Stimulated activated CD4-positive, alpha-beta T cell treated with anti-CD3 and anti-CD28 coated beads, Interleukin-15, amount 100 ng/mL, for 24 hours (primary cell): ENCODE measurements around the gene KANSL1L.
"Not testable (repeated sequence)": the region's sequence is repeated elsewhere in the genome, so short reads cannot be mapped to it uniquely, and the experiment has no call there.

Source experiments
- DNase-seq: peaks from one replicate; pipeline ENCODE4 v3.0.0-alpha.2; 2020

The KANSL1L gene, protein sequence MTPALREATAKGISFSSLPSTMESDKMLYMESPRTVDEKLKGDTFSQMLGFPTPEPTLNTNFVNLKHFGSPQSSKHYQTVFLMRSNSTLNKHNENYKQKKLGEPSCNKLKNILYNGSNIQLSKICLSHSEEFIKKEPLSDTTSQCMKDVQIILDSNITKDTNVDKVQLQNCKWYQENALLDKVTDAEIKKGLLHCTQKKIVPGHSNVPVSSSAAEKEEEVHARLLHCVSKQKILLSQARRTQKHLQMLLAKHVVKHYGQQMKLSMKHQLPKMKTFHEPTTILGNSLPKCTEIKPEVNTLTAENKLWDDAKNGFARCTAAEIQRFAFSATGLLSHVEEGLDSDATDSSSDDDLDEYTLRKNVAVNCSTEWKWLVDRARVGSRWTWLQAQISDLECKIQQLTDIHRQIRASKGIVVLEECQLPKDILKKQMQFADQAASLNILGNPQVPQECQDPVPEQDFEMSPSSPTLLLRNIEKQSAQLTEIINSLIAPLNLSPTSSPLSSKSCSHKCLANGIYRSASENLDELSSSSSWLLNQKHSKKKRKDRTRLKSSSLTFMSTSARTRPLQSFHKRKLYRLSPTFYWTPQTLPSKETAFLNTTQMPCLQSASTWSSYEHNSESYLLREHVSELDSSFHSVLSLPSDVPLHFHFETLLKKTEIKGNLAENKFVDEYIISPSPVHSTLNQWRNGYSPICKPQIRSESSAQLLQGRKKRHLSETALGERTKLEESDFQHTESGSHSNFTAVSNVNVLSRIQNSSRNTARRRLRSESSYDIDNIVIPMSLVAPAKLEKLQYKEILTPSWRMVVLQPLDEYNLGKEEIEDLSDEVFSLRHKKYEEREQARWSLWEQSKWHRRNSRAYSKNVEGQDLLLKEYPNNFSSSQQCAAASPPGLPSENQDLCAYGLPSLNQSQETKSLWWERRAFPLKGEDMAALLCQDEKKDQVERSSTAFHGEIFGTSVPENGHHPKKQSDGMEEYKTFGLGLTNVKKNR

DNA sequence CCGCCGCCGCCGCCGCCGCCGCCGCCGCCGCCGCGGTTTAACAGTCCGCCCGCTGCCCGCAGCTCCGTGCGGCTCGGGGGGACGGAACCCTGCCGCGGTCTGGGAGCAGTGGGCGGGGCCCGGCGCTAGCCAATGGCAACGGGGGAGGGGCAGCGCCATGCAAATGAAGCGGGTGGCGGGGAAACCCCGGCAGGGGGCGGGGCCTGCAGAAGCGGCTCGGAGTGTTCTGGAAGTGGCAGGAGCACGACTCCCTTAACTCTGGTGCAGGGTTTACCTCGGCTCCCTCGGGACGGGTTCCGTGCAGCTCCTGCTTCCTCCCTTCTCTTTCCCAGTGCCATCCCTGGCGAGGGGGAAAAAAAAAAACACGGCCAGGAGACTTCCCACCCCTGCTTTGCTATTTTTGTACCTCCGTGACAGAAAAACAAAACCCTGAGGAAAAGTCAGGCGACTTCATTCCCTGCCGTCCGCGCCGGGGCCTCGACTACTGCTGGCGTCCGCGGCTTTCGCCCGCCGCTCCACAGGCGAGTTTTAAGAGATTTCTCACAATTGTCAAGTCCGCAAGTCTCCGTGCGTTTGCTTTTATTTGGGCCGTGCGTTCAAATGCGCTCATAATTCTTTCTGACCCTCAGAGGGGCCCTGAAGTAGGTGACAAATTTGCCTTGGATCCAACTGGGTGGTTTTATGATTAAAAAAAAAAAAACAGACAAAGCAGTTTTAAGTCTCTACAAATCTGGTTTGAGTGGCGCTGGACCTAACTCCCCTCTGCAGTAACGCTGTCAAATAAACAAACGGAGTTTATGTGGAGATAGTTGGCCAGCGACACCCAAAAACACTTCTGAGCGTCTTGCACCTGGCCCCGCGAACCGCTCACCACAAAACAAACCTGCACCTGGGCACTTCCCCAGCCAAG, at the start of gene KANSL1L:
Gene KANSL1L, minus strand, starts transcription at position 101 of the 910 bp plus-strand sequence. CDS start 16,827 bp downstream, outside the sequence.
- DNase-seq: peak; percentile 97

DNA sequence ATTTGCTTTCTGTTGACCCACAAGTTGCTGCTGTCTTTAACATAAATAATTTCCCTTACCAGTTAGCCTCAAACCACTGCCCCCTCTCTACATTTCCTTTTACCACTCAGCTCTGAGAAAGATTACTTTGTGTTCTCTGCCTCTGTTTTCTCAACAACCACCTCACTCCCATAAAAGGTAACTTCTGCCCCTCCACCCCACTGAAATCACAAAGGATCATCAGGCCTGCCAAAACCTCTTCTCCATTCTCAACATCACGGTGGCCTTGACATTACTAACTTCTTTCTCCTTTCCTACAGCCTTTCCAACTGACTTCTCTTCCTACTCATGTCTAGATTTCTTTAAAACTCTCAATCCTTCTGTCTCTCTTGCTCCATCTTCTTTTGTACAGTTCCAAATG, 43.9 kb upstream of the KANSL1L start:
- DNase-seq: no peak

GRCh38 chr2:210210185-210210584, 39.0 kb upstream of the KANSL1L start:
- no peak for DNase-seq

DNA sequence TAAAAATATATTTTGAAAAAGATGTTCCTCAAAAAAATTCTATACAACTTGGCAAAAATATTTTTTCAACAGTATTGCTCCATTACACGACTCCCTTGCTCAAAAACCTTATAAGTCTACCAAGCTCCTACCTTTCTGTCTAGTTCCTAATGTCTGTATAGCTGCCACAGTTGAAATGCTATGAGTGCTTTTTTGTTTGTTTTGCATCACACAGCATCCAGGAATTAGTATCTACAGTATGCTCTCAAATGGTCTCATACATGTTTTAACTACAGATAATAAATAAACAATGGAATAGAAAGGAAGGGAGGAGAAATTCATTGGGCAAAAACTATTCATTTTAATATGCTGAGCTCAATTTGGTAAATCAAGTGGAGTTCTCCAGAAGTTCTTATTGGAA, 36.7 kb upstream of the KANSL1L start:
- DNase-seq: no peak

GRCh38 chr2:210203558-210203957, 32.3 kb upstream of the KANSL1L start:
- DNase-seq: no peak

- DNase-seq: no peak
Measured at GRCh38 chr2:210203147-210203546, 31.9 kb upstream of the KANSL1L start.

GRCh38 chr2:210199854-210200253, 28.6 kb upstream of the KANSL1L start:
- no peak for DNase-seq

DNA sequence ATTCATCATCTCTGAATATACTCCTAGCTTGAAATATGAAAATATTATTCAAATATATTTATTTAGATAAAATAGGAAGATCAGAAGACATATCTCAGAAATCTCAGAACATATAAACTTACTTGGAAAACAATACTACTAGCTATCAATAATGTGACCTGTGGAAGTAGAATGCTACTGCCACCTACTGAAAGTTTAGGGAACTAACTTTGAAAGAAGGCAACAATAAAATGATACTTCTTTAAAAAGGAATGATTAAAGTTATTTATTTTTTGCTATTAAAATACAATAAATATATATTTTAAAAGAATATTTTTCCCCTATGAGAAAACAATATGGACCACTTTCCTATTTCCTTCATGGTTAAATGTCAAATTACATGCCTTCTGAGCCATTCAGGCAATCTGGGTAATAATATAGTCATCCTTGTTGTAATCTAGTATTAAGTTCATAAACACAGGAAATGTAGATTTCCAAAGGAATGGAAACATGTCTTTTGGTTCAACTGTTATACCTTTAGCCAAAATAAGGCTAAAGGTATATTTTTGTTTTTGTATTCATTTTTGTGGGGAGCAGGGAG, 28.1 kb upstream of the KANSL1L start:
- DNase-seq: no peak

DNA sequence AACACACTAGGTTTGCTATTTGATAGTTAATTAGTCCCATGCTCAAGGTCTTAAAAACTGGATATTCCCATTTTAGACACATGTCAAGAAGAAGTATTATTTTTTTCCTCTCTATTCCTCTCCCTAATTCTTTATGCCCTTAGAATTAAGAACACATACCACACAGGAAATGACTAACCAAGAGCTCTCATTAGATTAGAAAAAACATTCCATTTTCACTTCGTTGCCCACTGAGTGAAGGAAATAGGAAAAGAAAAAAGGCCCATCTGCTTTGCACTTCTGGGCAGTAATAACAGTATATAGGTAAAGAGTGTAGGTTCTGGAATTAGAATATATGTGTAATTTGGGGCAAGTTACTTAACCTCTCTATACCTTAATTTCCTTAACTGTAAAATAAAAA, 27.1 kb upstream of the KANSL1L start:
- no peak for DNase-seq

GRCh38 chr2:210197720-210198119, 26.5 kb upstream of the KANSL1L start:
- no peak for DNase-seq

GRCh38 chr2:210195101-210195852, 24.1 kb upstream of the KANSL1L start:
- no peak for DNase-seq

GRCh38 chr2:210190345-210190744, 19.1 kb upstream of the KANSL1L start:
- DNase-seq: no peak

- DNase-seq: no peak
Measured at GRCh38 chr2:210189452-210190138, 18.4 kb upstream of the KANSL1L start.

- no peak for DNase-seq
Measured at GRCh38 chr2:210188755-210189154, 17.5 kb upstream of the KANSL1L start.

DNA sequence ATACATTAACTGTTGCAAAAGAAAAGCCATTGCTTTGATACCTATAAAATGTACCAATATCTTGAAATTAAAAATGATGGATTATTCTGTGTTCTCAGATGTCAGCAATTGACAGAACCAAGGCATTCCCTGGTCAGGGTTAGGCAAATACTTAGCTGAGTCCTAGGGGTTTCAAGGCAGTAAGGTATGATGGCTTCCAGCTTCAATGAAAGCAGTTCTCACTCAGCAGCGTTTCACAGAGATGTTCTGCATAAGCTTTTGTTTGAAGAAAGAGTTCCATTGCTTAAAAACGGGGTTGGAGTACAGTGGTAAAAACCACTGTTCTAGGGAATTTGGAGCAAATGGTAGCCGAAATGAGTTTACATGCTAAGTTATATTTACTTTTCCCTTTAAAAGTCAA, 17.0 kb upstream of the KANSL1L start:
- DNase-seq: no peak

- DNase-seq: not testable (repeated sequence)
Measured at GRCh38 chr2:210183936-210184335, 12.7 kb upstream of the KANSL1L start.

GRCh38 chr2:210181606-210182088, 10.4 kb upstream of the KANSL1L start:
- DNase-seq: peak; percentile 21

DNA sequence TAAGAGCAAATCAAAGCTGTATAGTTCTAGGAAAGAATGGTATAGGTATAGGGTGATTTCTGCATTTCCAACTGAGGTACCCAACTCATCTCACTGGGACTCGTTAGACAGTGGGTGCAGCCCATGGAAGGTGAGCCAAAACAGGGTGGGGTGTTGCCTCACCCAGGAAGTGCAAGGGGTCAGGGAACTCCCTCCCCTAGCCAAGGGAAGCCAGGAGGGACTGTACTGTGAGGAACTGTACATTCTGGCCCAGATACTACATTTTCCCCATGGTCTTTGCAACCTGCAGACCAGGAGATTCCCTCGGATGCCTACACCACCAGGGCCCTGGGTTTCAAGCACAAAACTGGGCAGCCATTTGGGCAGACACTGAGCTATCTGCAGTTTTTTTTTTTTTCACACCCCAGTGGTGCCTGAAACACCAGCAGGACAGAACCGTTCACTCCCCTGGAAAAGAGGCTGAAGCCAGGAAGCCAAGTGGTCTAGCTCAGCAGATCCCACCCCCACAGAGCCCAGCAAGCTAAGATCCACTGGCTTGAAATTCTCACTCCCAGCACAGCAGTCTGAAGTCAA, 9.9 kb upstream of the KANSL1L start:
- DNase-seq: not testable (repeated sequence)

DNA sequence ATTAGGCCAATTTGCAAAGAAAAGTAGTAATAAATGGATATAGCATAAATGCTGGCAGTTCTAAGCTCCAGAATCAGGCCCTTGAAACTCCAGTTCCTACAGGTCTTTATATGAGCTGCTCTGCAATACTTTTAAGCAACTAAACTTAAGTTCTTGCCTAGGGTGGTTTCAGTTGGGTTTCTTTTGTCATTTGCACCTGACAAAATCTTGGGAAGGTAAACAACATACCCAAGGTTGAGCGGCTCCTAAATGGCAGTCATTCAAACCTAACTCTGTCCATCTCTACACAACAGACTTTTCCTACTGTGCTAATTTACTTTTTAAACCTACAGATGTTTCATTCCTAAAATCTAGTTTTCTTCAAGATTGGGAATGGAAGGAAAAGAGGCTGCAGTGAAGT, 9.3 kb upstream of the KANSL1L start:
- DNase-seq: no peak

- DNase-seq: no peak
Measured at GRCh38 chr2:210179351-210179990, 8.3 kb upstream of the KANSL1L start.
